NOMO-1 (cell line): Measurements from ENCODE around the gene EMSY.
"Not testable (repeated sequence)": the region's sequence is repeated elsewhere in the genome, so short reads cannot be mapped to it uniquely, and the experiment has no call there.

Experiments
- DNase-seq, 2 experiments: peaks; one replicate each; lab custom pipeline; 2025; ENCODE audit not compliant: unreplicated experiment in 2 of 2; lab: John Stamatoyannopoulos, UW

The EMSY gene

GRCh38 chr11:76562541-76562940 is 117.7 kb downstream of the EMSY start:
- no peak for DNase-seq

- no peak for DNase-seq
Observed at GRCh38 chr11:76564364-76564763, 119.5 kb downstream of the EMSY start.

DNA sequence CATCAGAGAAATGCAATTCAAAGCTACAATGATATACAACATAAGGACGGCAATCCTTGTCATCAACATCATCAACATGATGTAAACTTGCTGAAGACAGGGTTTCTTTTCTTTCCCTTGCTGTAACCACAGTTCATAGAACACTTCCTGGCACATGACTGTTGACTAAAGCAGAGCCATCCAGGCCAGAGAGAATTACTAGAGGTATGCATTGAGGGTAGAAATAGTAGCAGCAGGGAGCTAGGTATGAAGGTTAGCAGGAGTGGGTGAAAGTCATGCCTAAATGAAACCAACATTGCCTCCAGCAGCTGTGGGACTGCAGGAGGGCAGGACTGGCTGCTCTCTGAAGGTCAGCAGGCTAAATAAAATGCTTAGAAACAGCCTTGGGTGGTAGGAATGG is 122.0 kb downstream of the EMSY start:
- no peak for DNase-seq

- DNase-seq = no peak
Observed at GRCh38 chr11:76567261-76567660, 122.4 kb downstream of the EMSY start.

- DNase-seq = no peak
Observed at GRCh38 chr11:76568139-76568538, 123.3 kb downstream of the EMSY start.

DNA sequence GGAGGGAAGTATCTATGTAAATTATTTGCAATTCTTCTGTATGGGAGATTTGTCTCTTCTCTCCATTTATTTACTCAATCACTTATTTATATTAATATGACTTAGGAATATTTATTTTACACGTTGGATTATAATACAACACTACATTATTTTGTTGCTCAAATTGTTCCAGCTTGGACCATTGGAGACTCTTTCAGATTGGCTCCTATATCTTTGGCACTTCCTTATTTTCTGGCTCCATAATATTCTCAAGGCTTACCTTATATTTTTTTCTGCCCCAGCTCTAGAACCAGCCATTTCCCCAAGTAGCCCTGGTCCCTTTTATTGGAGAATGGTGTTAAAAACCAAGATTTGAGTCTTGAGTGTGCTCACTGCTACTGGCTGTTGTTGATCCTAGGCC is 123.8 kb downstream of the EMSY start:
- DNase-seq = no peak

GRCh38 chr11:76572181-76572875 is 127.5 kb downstream of the EMSY start:
- not testable (repeated sequence) for DNase-seq

DNA sequence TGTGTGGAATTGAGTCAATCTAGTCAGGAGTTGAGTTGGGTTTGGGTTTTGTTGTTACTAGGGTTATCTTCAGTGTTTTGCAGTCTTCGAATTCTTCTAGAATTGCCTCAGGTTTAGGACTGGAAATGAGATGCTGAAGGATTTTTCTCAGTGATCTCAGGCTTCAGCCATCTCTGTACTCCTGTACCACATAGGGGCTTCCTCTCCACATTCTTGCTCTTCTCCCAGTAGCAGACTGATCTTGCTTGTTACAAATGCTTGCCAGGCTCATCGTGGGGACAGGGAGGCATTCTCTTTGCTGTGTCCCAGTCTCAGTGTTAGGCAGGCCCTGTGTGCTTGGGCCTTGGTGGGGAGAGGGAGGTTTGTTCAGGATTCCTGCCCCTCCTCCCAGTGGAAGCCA is 129.6 kb downstream of the EMSY start:
- DNase-seq = no peak

- DNase-seq = no peak
Observed at GRCh38 chr11:76574879-76575278, 130.1 kb downstream of the EMSY start.

DNA sequence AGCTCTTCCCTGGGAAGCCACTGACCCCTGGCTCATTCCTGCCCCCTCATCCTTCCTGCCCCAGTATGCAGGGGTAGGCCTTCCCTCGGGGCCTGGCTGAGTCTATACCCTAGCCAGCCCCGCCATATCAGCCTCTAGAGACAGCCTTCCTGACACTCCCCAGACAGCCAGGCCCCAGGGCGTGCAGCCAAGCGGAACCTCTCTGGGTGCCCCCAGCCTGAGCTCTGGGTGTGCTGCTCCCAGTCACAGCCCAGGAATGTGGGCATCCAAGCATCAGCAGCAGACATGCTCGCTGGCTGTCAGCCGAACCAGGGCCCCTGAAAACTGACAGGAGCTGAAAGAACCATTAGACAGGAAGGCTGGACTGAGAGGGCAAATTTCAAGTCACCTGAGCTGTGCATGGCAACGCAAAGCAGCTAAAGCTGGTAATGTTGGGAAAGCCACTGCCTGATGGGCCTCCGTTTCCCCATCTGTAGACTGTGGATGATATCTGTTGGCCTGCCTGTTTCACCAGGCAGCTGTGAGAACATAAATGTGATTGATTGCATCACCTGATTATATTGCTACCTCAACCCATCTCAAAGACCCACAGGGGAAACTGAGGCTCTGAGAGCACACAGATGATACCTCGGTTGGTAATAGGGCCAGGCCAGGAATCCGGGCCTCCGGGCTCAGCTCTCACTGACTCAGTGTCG is 132.6 kb downstream of the EMSY start:
- DNase-seq = no peak

DNA sequence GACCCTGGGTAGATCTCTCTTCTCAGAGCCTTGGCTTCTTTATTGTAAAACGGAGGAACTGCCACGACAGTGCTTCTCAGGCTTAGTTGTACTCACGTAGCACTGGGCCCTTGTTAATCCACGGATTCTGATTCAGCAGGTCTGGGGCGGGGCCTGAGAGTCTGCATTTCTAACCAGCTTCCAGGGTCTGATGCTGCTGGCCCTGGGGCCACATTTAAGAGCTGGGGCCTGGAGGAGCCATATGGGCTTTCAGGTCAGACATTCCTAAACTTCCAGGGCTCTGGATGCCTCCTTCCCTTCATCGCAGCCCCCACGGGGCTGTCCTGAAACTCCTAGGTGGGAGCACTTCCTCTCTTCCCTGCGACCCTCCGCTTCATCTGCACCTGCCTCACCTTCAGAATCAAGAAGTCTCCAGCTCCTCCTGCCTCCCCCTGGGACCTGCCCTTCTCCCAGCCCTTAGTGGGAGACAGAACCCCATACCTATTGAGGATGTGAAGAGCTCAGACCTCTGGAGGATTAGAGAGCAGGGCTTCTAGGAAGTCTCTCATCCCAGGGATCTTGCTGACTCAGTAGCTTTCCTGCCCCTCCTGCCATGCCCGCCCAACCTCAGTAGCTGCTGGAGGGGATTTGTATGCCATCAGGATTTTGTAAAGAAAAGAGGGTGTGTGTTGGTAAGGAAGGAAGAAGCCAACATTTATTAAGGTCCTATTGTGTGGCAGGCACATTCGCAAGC is 133.3 kb downstream of the EMSY start:
- DNase-seq = no peak

DNA sequence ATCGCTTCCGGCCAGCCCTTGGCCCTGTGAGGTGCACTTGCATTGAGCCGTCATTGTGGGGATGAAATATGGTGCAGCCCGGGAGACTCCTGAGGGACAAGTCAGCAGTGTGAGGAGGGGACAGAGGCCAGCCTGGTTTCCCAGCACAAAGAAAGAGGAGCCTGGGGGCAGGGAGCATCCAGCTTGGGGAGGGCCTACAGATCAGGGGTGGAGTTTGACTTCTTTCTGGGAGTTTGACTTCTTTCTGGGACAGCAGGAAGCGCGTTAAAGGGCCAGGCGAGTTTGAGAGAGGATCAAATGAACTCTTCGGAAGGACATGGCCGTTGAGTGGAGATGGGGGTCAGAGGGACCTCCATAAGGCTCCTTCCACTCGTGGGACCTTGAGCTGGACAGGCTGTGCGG is 133.8 kb downstream of the EMSY start:
- no peak for DNase-seq

- no peak for DNase-seq
Observed at GRCh38 chr11:76579056-76579751, 134.4 kb downstream of the EMSY start.

DNA sequence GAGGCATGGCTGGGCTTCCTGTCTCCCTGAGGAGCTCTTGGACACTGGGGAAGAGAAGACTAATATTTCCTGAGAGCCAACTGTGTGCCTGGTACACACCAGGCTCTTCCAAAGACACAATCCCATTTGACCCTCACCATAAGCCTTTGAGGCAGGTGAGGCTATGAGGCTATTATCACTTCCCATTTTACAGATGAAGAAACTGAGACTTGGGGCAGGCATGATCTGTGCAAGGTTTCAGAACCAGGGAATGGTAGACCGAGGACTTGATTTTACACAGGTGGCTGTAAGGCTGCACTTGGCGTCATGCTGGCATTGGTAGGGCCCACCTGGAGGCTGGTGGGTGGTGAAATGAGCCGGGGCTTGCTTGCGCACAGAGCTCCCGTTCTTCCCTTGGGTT is 134.9 kb downstream of the EMSY start:
- no peak for DNase-seq

GRCh38 chr11:76582471-76582870 is 137.7 kb downstream of the EMSY start:
- DNase-seq = not testable (repeated sequence)

GRCh38 chr11:76587820-76588454 is 143.1 kb downstream of the EMSY start:
- DNase-seq = no peak

DNA sequence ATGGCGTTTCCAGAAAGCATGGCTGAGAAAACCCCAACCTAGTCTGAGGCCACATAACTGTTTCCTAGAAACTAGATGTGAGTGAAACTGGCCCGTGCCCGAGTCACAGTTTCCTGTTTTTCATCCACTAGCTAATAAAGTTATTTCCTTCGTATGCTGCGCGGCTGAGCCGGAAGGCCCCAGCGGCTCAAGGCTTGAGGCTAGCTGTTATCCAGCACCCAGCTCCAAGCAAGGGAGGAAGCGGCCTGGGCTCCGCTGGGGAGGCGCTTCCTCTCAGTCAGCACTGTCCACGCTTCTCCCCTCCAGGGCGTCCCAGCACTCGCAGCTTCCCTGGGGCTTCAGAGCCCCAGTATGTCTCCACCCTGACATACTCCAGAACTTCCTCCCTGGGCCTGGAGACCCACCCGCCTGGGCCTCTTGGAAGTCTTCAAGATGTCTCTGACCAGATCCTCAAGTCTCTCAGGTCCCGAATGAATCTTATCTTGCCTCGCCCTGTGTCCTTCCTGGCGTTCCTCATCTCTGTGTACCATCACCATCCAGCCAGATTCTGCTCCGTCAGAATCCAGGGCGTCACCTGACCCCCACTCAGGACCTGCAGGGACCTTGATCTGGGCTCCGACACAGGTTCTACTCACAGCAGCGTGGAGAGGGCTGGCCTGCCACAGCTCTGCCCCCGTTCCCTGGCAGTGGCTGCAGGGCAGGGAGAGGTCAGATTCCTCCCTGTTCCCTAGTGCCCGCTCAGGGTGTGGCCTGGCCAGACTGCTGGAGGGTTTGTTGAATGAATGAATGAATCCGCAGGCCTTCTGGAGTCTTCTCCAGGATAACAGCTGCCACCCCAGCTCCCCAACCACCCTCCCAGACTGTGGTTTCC is 143.9 kb downstream of the EMSY start:
- peak; percentile 81 to 83 for DNase-seq

DNA sequence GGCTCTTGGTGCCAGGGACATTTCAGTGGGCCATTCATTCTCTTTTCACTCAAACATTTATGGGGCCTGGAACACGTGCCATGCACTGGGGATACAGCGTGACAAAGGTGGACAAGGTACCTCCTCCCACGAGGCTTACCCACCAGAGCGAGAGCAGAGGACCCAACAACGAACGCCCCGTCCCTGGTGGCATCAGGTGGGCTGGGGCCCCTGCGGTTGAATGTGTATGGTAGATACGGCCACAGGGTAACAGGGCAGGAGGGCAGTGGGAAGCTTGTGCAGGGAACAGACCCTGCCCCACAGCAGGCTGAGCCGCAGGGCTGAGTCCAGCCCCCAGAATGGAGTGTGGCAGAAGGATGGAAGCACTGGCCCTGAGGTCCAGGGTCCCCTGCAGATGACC is 144.7 kb downstream of the EMSY start:
- DNase-seq = no peak

- DNase-seq = no peak
Observed at GRCh38 chr11:76589964-76590950, 145.4 kb downstream of the EMSY start.
